Brain pericyte (primary cell): Measurements from ENCODE around the gene CETN3.

Source experiments
- DNase-seq: peaks from one replicate; pipeline ENCODE4 v3.0.0-alpha.2; 2012; ENCODE audit warnings: low read depth, low spot score

The CETN3 gene

GRCh38 chr5:90409318-90410177, at the start of gene CETN3:
Gene CETN3, minus strand, starts transcription at chr5:90409756. Its CDS starts 95 bp downstream, at chr5:90409661.
- peak; percentile 82 for DNase-seq

- no peak for DNase-seq
Observed at GRCh38 chr5:90446961-90447360, 37.4 kb upstream of the CETN3 start.

- no peak for DNase-seq
Observed at GRCh38 chr5:90440644-90441043, 31.1 kb upstream of the CETN3 start.

- no peak for DNase-seq
Observed at GRCh38 chr5:90438100-90438499, 28.5 kb upstream of the CETN3 start.

GRCh38 chr5:90437663-90438062, 28.1 kb upstream of the CETN3 start:
- DNase-seq, result no peak

GRCh38 chr5:90434116-90434714, 24.7 kb upstream of the CETN3 start:
- no peak for DNase-seq

GRCh38 chr5:90424245-90424644, 14.7 kb upstream of the CETN3 start:
- DNase-seq, result no peak

- DNase-seq, result no peak
Observed at GRCh38 chr5:90421136-90421535, 11.6 kb upstream of the CETN3 start.

- DNase-seq, result no peak
Observed at GRCh38 chr5:90418214-90418613, 8.7 kb upstream of the CETN3 start.

GRCh38 chr5:90410178-90410762, 714 bp upstream of the CETN3 start:
- no peak for DNase-seq

- no peak for DNase-seq
Observed at GRCh38 chr5:90408571-90409317, 812 bp downstream of the CETN3 start.

GRCh38 chr5:90406466-90406865, 3.1 kb downstream of the CETN3 start:
- no peak for DNase-seq

GRCh38 chr5:90402521-90403255, 6.9 kb downstream of the CETN3 start:
- DNase-seq, result no peak

GRCh38 chr5:90399251-90399650, 10.3 kb downstream of the CETN3 start:
- no peak for DNase-seq

GRCh38 chr5:90398726-90399125, 10.8 kb downstream of the CETN3 start:
- no peak for DNase-seq

GRCh38 chr5:90395005-90395404, 14.6 kb downstream of the CETN3 start:
- DNase-seq, result no peak

- no peak for DNase-seq
Observed at GRCh38 chr5:90390928-90391327, 18.6 kb downstream of the CETN3 start.

- no peak for DNase-seq
Observed at GRCh38 chr5:90390326-90390725, 19.2 kb downstream of the CETN3 start.

GRCh38 chr5:90387508-90387907, 22.0 kb downstream of the CETN3 start:
- DNase-seq, result no peak

GRCh38 chr5:90386099-90386710, 23.4 kb downstream of the CETN3 start:
- DNase-seq, result no peak

- no peak for DNase-seq
Observed at GRCh38 chr5:90384389-90384788, 25.2 kb downstream of the CETN3 start.
